Kidney tubule cell (primary cell): ENCODE results near the gene TAF11L11.
"Not testable (repeated sequence)": the region's sequence is repeated elsewhere in the genome, so short reads cannot be mapped to it uniquely, and the experiment has no call there.

ENCODE experiments used
- DNase-seq: peaks from one replicate; pipeline ENCODE4 v3.0.0-alpha.2; 2018; ENCODE audit warnings: low spot score

TAF11L11 gene

GRCh38 chr5:17603880-17604279 is at the start of gene TAF11L11:
TSS of gene TAF11L11 (plus strand) at chr5:17604183.
- DNase-seq = not testable (repeated sequence)

- not testable (repeated sequence) for DNase-seq
Observed at GRCh38 chr5:17585658-17586057, 18.3 kb upstream of the TAF11L11 start, which contains the start of gene TAF11L7. TSS of gene TAF11L7 (minus strand) at chr5:17585758.

- not testable (repeated sequence) for DNase-seq
Observed at GRCh38 chr5:17590860-17591259, 13.1 kb upstream of the TAF11L11 start, which contains the start of gene TAF11L8. TSS of gene TAF11L8 (minus strand) at chr5:17590960.

GRCh38 chr5:17594255-17594654 is 9.7 kb upstream of the TAF11L11 start, which contains the start of gene TAF11L9:
TSS of gene TAF11L9 (minus strand) at chr5:17594394.
- not testable (repeated sequence) for DNase-seq

- DNase-seq = not testable (repeated sequence)
Observed at GRCh38 chr5:17597728-17598127, 6.3 kb upstream of the TAF11L11 start, which contains the start of gene TAF11L10. TSS of gene TAF11L10 (minus strand) at chr5:17597828.

GRCh38 chr5:17604951-17605350 is 968 bp downstream of the TAF11L11 start:
- DNase-seq = no peak

- DNase-seq = not testable (repeated sequence)
Observed at GRCh38 chr5:17607461-17607860, 3.5 kb downstream of the TAF11L11 start.

- not testable (repeated sequence) for DNase-seq
Observed at GRCh38 chr5:17610092-17610491, 6.1 kb downstream of the TAF11L11 start, which contains the start of gene TAF11L12. TSS of gene TAF11L12 (plus strand) at chr5:17610392.

GRCh38 chr5:17614872-17615605 is 11.1 kb downstream of the TAF11L11 start:
- no peak for DNase-seq

- DNase-seq = no peak
Observed at GRCh38 chr5:17619354-17619753, 15.4 kb downstream of the TAF11L11 start.

GRCh38 chr5:17620627-17621026 is 16.6 kb downstream of the TAF11L11 start:
- DNase-seq = no peak

GRCh38 chr5:17625686-17626085 is 21.7 kb downstream of the TAF11L11 start:
- no peak for DNase-seq

GRCh38 chr5:17631788-17632187 is 27.8 kb downstream of the TAF11L11 start, which contains the start of gene TAF11L13:
TSS of gene TAF11L13 (plus strand) at chr5:17632088.
- not testable (repeated sequence) for DNase-seq

- DNase-seq = no peak
Observed at GRCh38 chr5:17634160-17634559, 30.2 kb downstream of the TAF11L11 start, which contains the start of gene TAF11L14. TSS of gene TAF11L14 (plus strand) at chr5:17634460.

GRCh38 chr5:17649232-17649631 is 45.2 kb downstream of the TAF11L11 start:
- DNase-seq = not testable (repeated sequence)

- not testable (repeated sequence) for DNase-seq
Observed at GRCh38 chr5:17655201-17655759, 51.3 kb downstream of the TAF11L11 start.
